HG03521 (cell line): ENCODE results near the gene UBL5.

ENCODE experiments used
- ATAC-seq: cut with Tn5 transposase; IDR thresholded peaks from one replicate; pipeline ENCODE4 v1.9.1; 2021; ENCODE audit warnings: mild to moderate bottlenecking, moderate library complexity; ENCODE audit not compliant: unreplicated experiment

UBL5 gene

DNA sequence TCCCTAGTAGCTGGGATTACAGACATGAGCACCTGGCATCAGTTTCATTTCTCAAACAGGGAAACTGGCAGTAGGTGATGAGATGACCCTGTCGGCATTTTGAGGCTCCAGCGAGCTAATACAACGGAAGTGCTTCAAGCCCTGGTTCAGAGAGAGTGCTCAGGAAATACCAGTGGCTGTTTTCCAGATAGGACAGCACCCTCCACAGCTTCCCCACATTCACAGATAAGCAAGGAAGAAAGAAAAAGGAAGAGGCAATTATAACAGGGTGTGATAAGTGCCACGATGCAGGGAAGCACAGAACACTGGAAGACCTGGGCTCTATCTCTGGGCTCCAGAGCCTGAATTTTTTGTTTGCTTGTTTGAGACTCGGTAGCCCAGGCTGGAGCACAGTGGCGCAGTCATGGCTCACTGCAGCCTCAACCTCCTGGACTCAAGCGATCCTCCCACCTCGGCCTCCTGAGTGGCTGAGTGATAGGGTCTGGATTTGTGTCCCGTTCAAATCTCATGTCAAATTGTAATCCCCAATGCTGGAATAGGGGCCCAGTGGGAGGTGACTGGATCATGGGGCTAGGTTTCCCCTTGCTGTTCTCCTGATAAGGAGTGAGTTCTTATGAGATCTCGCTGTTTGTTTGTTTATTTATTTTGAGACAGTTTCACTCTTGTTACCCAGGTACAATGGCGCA is 50.9 kb downstream of the UBL5 start:
- no peak for ATAC-seq
